MCF 10A (cell line): ENCODE data around the gene AK4. TPM values are rescaled to one million over a fixed set of nuclear protein-coding genes. Genes with fewer than 3 reads are reported as not detected.

Experiments
- BruUV-seq: library from RNA; stranded (reverse); fragments of 400-500 nt; replicated peaks from 2 replicates; lab custom pipeline; 2021; lab: Mats Ljungman, UMichigan
- CTCF ChIA-PET: fragments of 300-600 bp; sonication (Branson Sonifier 250); formaldehyde crosslinking; extraction: SDS; loops from one replicate; lab custom pipeline; 2021; ENCODE audit warnings: antibody characterized with exemption, inconsistent platforms; lab: Yijun Ruan, JAX
- POLR2A ChIA-PET: fragments of 300-600, 350-650 bp; sonication (Branson Sonifier 250); formaldehyde crosslinking; extraction: SDS; loops from one replicate; lab custom pipeline; 2020; ENCODE audit warnings: antibody characterized with exemption, inconsistent platforms; lab: Yijun Ruan, JAX
- DNase-seq: peaks from one replicate; pipeline ENCODE4 v3.0.0-alpha.2; 2018; ENCODE audit not compliant: unreplicated experiment
- H3K27ac Mint-ChIP-seq: one replicate; pipeline ENCODE4 v1.8.0; 2022; ENCODE audit warnings: mild to moderate bottlenecking, low read depth, mixed read lengths; ENCODE audit not compliant: unreplicated experiment
- H3K27me3 Mint-ChIP-seq: one replicate; pipeline ENCODE4 v1.8.0; 2022; ENCODE audit warnings: mixed read lengths; ENCODE audit not compliant: insufficient read depth, unreplicated experiment
- H3K36me3 Mint-ChIP-seq: one replicate; pipeline ENCODE4 v1.8.0; 2022; ENCODE audit warnings: mild to moderate bottlenecking, moderate library complexity, mixed read lengths; ENCODE audit not compliant: insufficient read depth, unreplicated experiment
- H3K4me1 Mint-ChIP-seq: one replicate; pipeline ENCODE4 v1.8.0; 2022; ENCODE audit warnings: mixed read lengths; ENCODE audit not compliant: insufficient read depth, unreplicated experiment
- H3K4me3 Mint-ChIP-seq: one replicate; pipeline ENCODE4 v1.8.0; 2022; ENCODE audit warnings: mild to moderate bottlenecking, moderate library complexity, mixed read lengths; ENCODE audit not compliant: unreplicated experiment
- H3K9me3 Mint-ChIP-seq: one replicate; pipeline ENCODE4 v1.8.0; 2022; ENCODE audit warnings: mixed read lengths; ENCODE audit not compliant: unreplicated experiment
- CTCF ChIP-seq: fragments of 200-600 bp; IDR thresholded peaks from one replicate; pipeline ENCODE4 v1.8.0; 2022; ENCODE audit warnings: antibody characterized with exemption, mild to moderate bottlenecking; ENCODE audit not compliant: unreplicated experiment
- intact Hi-C: fragments of 100-400 bp; cut with micrococcal nuclease; formaldehyde crosslinking; loops from 2 replicates; pipeline ENCODE4 v1.14.1; 2022
- total RNA-seq: library from RNA; stranded (reverse); gene quantifications from 2 replicates; pipeline ENCODE4 v1.2.3, GENCODE V29; 2022

Gene AK4
- total RNA-seq, 1 experiment from 2014 or later = 57.1 TPM

DNA sequence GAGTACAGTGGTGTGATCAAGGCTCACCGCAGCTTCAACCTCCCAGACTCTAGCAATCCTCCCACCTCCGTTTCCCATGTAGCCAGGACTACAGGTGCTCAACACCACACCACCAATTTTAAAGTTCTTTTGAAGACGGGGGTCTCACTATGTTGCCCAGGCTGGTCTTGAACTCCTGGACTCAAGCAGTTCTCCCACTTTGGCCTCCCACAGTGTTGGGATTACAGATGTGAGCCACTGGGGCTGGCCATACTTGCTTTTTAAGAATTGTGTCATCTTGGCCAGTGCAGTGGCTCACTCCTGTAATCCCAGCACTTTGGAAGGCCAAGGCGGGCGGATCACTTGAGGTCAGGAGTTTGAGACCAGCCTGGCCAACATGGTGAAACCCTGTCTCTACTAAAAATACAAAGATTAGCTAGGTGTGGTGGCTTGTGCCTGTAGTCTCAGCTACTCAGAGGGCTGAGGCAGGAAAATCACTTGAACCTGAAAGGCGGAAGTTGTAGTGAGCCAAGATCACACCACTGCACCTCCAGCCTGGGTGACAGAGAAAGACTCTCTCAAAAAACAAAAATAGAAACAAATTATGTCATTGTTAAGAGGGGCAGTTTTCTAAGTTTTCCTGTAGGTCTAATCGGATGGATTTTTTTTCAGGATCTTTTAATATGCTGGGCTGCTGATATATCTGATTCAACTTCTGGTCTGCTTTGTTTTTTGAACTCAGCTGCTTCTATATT is 18.7 kb downstream of the AK4 start:
- Mint-ChIP-seq H3K27me3 (no peaks in the 10 kb centered on the region), H3K4me3 (no peak overlapping the region), H3K4me1 (peaks cover 48% of the 10 kb centered on the region), H3K36me3 (no peaks in the 10 kb centered on the region), H3K27ac (no peak overlapping the region), H3K9me3 (no peaks in the 10 kb centered on the region)
- BruUV-seq = no TSS peak
- ChIA-PET POLR2A (interaction anchor here (1.2 to 2.1 kb wide), 3 partner anchors 11 to 18 kb away, joined by 3 to 8 read pairs (median 5); no protein-coding TSS in a partner anchor), CTCF (interaction anchor here (0.6 to 2.5 kb wide), 6 partner anchors 29 to 1089 kb away, joined by 3 to 7 read pairs (median 4); no protein-coding TSS in a partner anchor)
- TF ChIP-seq CTCF = no peak
- intact Hi-C loops = no loop called here
- DNase-seq = no peak

GRCh38 chr1:65167586-65168242 is 19.7 kb downstream of the AK4 start:
- no peak for TF ChIP-seq CTCF
- no peak for DNase-seq
- no peak overlapping the region for H3K4me3 Mint-ChIP-seq
- H3K9me3 Mint-ChIP-seq = no peaks in the 10 kb centered on the region
- ChIA-PET CTCF (interaction anchor here (0.6 to 2.5 kb wide), 5 partner anchors 9 to 189 kb away, joined by 3 to 7 read pairs (median 5); no protein-coding TSS in a partner anchor), POLR2A (interaction anchor here (0.6 to 2.0 kb wide), 5 partner anchors 10 to 107 kb away, joined by 3 to 8 read pairs (median 3); no protein-coding TSS in a partner anchor)
- BruUV-seq = no TSS peak
- no peak overlapping the region for H3K27ac Mint-ChIP-seq
- H3K27me3 Mint-ChIP-seq = no peaks in the 10 kb centered on the region
- no peaks in the 10 kb centered on the region for H3K36me3 Mint-ChIP-seq
- intact Hi-C loops = no loop called here
- H3K4me1 Mint-ChIP-seq = peaks cover 38% of the 10 kb centered on the region

GRCh38 chr1:65168867-65169266 is 20.9 kb downstream of the AK4 start:
- CTCF ChIA-PET = interaction anchor here (0.6 to 2.5 kb wide), 4 partner anchors 13 to 94 kb away, joined by 3 to 7 read pairs (median 5); no protein-coding TSS in a partner anchor
- BruUV-seq = no TSS peak
- H3K9me3 Mint-ChIP-seq = no peaks in the 10 kb centered on the region

More at GRCh38 chr1:65168867-65169266, 20.9 kb downstream of the AK4 start:
- Mint-ChIP-seq H3K36me3 (no peaks in the 10 kb centered on the region), H3K4me1 (peaks cover 38% of the 10 kb centered on the region), H3K27ac (peak overlapping the region; percentile 51), H3K27me3 (no peaks in the 10 kb centered on the region), H3K4me3 (no peak overlapping the region)
- DNase-seq = no peak
- TF ChIP-seq CTCF = no peak
- intact Hi-C loops = no loop called here
- POLR2A ChIA-PET = interaction anchor here (0.6 to 2.5 kb wide), 3 partner anchors 9 to 141 kb away, joined by 3 to 6 read pairs (median 5); no protein-coding TSS in a partner anchor
